SKM-1 (cell line): ENCODE data around the gene WDR33.

Source experiments
- DNase-seq: peaks from one replicate; lab custom pipeline; 2025; ENCODE audit not compliant: unreplicated experiment; lab: John Stamatoyannopoulos, UW

The WDR33 gene

GRCh38 chr2:127721978-127722355, 89.0 kb downstream of the WDR33 start:
- no peak for DNase-seq

- no peak for DNase-seq
Observed at GRCh38 chr2:127721311-127721977, 89.5 kb downstream of the WDR33 start.

- no peak for DNase-seq
Observed at GRCh38 chr2:127719301-127720218, 91.4 kb downstream of the WDR33 start.

DNA sequence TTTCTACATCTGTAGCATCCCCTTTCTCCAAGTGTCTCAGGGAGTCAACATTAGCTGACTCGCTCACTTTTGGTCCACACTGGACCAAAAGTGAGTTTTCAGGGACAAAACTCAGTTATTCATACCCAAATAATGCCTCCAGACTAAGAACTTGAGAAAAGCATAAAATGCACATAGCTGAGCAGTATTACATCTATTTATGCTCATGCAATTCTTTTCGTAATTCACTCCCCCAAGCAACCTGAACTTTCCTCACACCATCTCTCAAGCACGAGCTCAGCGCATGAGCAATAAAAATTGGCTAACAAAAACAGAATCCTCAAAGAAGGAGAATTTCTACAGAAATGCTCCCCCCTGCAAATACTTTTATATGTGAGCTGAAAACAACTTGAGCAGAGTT, 92.7 kb downstream of the WDR33 start:
- no peak for DNase-seq

DNA sequence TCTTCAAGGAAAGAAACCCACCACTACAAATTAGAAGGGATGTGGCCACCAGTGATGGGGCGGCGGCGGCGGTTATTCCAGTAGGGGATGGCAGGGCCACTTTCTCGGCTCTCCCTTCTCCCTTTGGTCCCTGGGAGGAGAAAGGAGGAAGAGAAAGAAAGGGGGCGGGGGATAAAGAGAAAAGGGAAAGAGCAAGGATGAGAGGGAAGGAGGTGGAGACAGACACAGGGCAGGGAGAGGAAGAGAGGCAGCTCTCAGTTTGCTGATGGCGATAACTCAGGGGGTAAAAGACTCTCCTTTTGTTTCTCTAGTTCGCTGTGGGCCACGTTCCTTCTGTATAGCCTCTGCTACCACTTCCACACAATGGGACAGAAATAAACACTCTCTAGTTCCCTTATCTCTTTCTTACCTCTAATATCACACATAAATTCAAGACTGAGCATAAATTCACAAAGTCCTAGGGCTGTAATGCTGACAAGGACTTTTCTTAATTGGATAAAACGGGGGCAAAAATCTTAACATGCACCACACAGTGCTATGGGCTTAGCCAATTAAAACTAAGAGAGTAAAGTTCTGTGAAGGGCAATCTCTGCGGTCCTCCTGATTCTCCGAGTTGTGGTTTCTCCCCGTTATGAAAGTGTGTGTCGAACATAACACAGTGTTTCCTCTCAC, 95.1 kb downstream of the WDR33 start:
- DNase-seq, result no peak

DNA sequence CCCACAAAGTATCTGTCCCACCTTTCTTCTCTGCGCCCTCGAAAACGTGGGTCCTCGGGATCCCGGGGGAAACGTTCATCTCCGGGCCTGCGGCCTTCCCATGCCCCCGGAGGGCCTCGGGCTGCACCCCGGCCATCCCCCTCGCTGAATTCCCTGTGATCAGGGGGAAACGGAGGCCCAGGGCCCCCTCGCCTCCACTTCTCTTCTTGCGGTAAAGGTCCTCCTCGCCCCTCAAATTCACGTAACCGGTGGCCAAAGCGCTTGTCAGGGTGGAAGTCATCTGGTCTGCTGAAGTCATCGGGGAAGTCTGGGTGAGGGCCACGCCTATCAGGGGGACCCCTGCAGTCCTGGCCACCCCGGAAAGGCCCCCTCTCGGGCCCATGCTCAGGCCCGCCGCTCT, 97.4 kb downstream of the WDR33 start:
- DNase-seq, result no peak

GRCh38 chr2:127712999-127713398, 98.0 kb downstream of the WDR33 start:
- no peak for DNase-seq

GRCh38 chr2:127709336-127709735, 101.6 kb downstream of the WDR33 start:
- DNase-seq, result no peak

DNA sequence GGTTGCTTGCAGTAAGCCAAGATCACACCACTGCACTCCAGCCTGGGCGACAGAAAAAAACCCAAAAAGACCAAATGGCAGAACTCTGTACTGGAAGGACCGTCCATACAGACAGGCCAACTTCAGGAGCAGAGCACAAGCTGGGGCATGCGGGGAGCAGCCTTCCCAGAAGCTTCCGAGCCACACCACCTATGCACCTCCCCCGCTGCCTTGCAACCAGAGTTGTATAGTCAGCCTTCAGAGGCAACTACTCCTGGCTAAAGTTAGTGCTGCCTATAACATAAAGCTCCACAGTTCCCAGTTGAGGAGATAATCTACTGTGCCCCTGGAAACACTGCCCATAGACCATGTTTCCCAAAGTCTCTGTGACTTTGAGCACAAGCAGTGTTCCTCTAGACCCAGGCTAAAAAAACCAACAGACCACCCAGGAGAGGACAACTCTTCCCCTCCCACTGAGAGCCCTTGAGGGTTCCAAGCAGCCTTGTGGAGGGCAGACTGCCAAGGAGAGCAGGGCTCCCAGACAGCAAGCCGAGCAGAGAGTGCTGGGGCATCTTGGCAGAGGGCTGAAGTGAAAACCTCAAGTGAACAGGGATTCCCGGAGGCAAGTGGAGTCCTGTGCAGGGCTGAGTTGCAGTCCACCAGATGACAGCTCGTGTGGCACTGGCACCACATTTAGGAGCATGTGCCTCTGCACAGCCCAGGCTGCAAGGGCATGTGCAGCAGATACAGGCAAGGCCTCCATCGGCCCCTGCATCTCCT, 102.9 kb downstream of the WDR33 start:
- no peak for DNase-seq

- DNase-seq, result no peak
Observed at GRCh38 chr2:127706215-127706990, 104.6 kb downstream of the WDR33 start.

DNA sequence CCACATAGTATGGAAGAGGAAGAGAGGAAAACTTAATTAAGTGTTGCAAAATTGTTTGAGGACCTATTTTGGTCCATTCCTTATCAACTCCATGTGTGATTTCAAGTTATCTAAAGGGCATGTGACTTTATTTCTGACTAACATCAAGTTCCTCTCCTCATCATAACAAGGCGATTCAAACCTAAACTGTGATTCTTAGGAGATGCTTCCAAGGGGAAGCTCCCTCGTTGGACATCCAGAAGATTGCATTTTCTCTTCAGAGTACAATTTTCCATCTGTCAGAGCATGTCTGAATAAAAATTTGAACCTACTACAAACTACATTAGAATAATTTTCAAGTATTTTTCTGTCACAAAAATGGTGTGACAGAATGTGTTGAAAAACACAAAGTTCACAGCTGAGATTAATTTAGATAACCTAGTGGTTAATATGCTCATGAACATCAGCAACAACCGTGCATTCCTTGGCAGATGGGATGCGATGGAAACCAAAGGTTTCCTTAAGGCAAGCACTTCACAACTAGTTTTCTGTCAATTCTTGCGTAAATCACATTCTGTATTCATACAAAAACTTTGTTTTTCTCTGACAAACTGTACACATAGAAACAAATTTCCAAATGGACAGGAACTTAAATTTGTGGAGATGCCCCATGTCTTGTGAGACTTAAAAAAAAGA, 105.4 kb downstream of the WDR33 start:
- DNase-seq, result peak; percentile 9

DNA sequence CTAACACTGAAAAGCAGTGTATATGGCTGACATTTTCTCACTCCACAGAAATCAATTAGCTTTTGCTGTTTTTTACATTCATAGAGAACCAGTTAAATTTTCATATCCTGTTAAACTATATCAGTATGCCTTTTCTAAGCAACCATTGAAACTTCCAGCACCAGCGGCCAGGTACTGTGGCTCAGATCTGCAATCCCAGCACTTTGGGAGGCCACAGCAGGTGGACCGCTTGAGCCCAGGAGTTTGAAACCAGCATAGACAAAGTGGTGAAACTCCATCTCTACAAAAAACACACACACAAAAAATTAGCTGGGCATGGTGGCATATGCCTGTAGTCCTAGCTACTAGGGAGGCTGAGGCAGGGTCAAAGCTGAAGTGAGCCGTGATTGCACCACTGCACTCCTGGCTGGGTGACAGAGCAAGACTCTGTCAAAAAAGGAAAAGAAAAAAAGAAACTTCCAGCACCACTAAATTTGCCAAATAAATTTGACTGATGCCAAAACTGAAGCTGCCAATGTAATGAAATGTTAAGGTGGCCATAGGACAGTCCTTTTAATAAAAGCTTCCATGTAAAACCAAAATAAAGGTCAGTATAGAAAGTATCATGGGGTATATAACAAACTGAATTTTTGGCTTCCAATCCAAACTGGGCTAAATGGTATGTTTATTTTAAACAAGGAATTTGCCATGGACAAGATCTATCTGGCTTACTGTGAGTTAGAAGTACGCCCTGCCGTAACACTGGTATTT, 106.2 kb downstream of the WDR33 start:
- no peak for DNase-seq

DNA sequence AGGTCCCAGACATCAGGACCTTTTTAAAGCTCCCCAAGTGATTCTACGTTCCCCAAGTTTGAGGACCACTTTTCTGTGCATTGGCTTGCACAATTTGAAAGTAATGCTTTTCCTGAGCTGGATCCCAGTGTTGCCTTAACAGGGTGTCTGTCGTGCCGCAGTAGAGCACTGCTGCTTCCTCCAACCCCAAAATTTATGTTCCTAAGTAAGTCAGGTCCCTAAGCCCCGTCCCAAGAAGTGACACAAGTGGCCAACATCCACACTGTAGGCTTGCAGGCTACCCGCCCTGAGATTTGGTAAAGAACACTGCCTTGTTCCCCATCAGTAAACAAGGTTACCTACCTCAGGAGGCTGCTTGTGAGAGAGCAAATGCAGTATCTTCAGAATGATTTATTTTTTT, 107.7 kb downstream of the WDR33 start:
- DNase-seq, result no peak

DNA sequence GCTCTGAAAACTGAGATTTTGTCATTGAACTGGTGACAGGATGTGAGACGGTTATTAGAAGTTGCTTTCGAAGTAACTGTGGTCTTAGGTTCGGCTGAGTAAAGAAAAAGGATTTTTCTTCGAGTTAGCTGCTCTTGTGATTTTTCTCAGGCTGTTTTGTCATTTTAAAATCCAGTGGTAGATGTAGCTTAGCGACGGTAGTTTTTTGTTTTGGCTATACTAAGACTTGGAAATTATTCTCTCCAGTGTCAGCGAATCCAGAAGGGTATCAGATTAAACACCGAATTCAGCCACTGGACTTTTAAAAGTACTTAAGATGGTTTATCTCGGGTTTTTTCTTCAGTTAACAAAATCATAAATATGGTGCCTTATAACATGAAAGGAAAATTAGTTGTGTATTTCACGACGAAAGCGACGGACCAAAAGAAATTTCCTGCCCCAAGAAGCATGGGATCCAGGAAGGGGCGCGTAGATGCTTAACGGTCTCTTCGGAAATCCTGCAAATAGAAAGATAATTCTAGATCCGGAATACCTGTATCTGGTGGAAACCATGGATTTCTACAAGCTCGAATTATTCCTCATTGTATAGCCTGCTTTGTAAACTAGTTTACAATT, 108.5 kb downstream of the WDR33 start:
- no peak for DNase-seq

GRCh38 chr2:127701651-127702394, 109.1 kb downstream of the WDR33 start:
- DNase-seq, result peak; percentile 12

DNA sequence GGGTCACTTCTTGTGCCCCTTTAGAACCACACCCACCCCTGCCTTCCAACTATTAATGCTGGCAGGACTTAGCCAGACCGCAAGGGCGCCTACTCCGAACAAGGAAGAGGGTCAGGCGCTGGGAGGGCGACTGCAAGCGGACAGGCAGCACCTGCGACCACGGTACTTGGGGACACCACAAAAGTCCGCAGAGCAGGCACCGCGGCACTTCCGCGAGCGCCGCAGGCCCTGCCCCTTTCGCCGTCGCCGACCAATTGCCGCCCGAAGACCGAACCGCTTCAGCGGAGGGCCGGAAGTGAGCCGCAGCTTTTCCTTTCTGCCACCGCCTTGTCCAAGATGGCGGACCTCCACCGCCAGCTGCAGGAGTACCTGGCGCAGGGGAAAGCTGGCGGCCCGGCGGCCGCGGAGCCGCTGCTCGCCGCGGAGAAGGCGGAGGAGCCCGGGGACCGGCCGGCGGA, 109.7 kb downstream of the WDR33 start, which contains the start of gene SFT2D3:
Gene SFT2D3 (plus strand): TSS at position 305 of the 458 bp plus-strand sequence. CDS start 32 bp downstream, at position 337.
- DNase-seq, result peak; percentile 75

DNA sequence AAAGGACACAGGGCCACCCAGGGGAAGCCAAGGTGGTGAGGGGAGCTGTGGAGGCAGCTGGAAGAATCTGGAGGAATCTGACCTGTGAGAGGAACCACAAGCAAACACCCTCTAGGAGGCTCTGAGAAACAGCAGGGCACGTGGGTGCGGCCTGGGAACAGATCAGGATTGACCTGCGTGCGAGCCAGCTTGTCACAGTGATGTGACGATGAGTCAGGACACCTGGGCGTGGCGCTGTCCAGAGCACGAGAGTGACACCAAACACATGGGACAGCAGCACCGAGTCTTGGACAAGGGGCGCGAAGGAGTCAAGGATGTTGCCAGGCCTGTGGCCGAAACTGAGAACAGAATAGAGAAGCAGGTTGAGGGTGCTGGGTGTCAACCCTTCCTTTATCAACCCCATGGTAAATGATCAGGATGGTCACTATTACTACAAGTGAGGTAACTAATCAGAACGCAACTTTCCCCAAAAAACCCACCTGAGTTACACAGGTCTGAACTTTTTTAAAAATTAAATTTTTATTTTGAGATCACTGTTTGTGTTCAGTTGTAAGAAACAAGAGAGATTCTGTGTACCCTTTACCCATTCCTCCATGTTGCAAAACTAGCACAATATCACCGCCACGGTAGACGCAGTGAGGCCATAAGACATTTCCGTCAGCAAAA, 110.3 kb downstream of the WDR33 start:
- no peak for DNase-seq
